Measurements from ENCODE around the gene PRKCD. TPM values are rescaled to one million over a fixed set of nuclear protein-coding genes. Genes with fewer than 3 reads are reported as not detected.

PRKCD gene
- total and polyA plus RNA-seq, 2 donors (not counting 1 experiment from before 2014, with no cell fraction given), result 46.7 to 68.8 TPM

DNA sequence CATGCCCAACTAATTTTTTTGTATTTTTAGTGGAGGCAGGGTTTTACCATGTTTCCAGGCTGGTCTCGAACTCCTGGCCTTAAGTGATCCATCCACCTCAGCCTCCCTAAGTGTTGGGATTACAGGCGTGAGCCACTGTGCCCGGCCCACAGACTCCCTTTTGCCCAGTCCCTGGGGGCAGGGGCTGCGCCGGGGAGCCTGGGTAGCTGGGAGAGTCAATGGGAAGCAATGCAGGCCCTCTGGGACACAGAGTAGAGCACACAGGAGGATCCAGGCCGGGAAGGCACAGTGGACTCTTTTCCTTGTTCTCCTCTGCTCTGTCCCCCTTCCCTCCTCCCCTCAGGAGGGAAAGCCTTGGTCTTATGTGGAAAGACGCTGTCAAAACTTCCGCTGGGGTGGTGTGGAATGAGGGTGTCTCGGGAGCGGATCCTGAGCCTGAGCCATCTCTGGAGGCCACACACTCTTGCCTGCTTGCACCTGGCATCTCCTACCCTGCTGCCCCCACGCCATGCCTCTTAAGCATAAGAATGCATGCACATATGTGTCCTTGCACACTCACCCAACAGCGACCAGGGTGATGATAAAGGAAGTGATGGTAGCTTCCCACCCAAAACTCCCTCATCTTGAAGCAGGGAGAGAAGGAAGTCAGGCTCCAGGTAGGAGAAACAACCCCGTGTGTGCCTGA, 11.9 kb upstream of the PRKCD start:
- Mint-ChIP-seq H3K9me3 (ENCODE audit: insufficient read depth) (no peaks in the 10 kb centered on the region), H3K27me3 (peaks cover 10% of the 10 kb centered on the region), H3K4me1 (no peaks in the 10 kb centered on the region), H3K27ac (no peak overlapping the region), H3K4me3 (no peak overlapping the region)
- CTCF ChIA-PET, result no interaction called here
- intact Hi-C loops (cut with micrococcal nuclease), result no loop called here
- Histone ChIP-seq H2AFZ (ENCODE audit: insufficient read depth, low read depth, low read length, poor library complexity, severe bottlenecking) (no peak overlapping the region), H3K36me3 (replicated peaks in 1 of 2; ENCODE audit: control extremely low read depth in 1 of 2, control insufficient read depth in 1 of 2, extremely low read depth in 1 of 2, insufficient read depth in 2 of 2, low read length in 1 of 2) (no peaks in the 10 kb centered on the region), H3K27me3 (replicated peaks in 1 of 4; ENCODE audit: control extremely low read depth in 1 of 4, control insufficient read depth in 3 of 4, insufficient read depth in 4 of 4, low read length in 3 of 4) (peaks cover 0 to 4% (median 0%) of the 10 kb centered on the region in 4 experiments), H4K20me1 (ENCODE audit: control insufficient read depth, insufficient read depth, low read length, poor library complexity, severe bottlenecking) (no peaks in the 10 kb centered on the region), H3K4me1 (ENCODE audit: control insufficient read depth in 2 of 2, insufficient read depth in 2 of 2, low read length in 2 of 2) (no peaks in the 10 kb centered on the region), H3K4me3 (ENCODE audit: control extremely low read depth in 1 of 5, extremely low read depth in 1 of 5, insufficient read depth in 1 of 5, low read depth in 2 of 5, low read length in 4 of 5) (no peak overlapping the region), H3K9ac (ENCODE audit: low read length) (no peak overlapping the region), H3K27ac (ENCODE audit: low read length in 2 of 2) (no peak overlapping the region), H3K9me3 (ENCODE audit: control extremely low read depth in 1 of 3, control insufficient read depth in 2 of 3, insufficient read depth in 1 of 3, low read length in 2 of 3) (no peaks in the 10 kb centered on the region), H3K4me2 (replicated peaks; ENCODE audit: low read depth, low read length, poor library complexity, severe bottlenecking) (no peak overlapping the region), H3K79me2 (ENCODE audit: control insufficient read depth, insufficient read depth, low read length) (no peaks in the 10 kb centered on the region)
- 100% methylated on average over 6 of the region's 13 CpGs for WGBS (ENCODE audit: insufficient coverage)
- POLR2A ChIA-PET, result no interaction called here
- TF ChIP-seq CTCF (IDR thresholded peaks at IDR 0.05), result no peak
- no peak for TF ChIP-seq EZH2 (IDR thresholded peaks at IDR 0.05; ENCODE audit: borderline replicate concordance, insufficient read depth, low read depth, low read length, poor library complexity, severe bottlenecking)
- DNase-seq, result no peak
- no peak for ATAC-seq (ENCODE audit: low read depth)

DNA sequence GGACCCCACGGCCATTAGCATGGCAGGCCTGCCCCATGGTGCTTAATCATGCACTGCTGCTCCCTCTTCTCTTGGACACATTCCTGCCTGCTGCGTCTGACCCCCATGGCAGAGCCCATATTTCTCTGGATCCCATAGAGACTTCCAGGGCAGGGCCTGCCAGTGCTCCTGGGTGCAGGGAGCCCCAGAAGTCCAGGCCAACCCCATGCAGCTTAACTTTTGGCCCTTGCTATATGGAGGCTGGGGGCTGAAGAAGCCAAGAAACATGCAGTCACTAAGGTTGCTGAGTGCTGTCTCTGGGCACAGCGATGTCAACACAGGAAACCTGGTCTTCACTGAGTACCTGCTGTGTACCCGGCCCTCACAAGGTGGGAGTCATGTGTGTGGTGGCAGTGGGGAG, 11.3 kb upstream of the PRKCD start:
- Histone ChIP-seq H3K4me2 (replicated peaks; ENCODE audit: low read depth, low read length, poor library complexity, severe bottlenecking) (no peak overlapping the region), H3K9ac (ENCODE audit: low read length) (no peak overlapping the region), H3K27ac (ENCODE audit: low read length in 2 of 2) (no peak overlapping the region), H3K4me3 (ENCODE audit: control extremely low read depth in 1 of 5, extremely low read depth in 1 of 5, insufficient read depth in 1 of 5, low read depth in 2 of 5, low read length in 4 of 5) (no peak overlapping the region), H3K9me3 (ENCODE audit: control extremely low read depth in 1 of 3, control insufficient read depth in 2 of 3, insufficient read depth in 1 of 3, low read length in 2 of 3) (no peaks in the 10 kb centered on the region), H3K36me3 (replicated peaks in 1 of 2; ENCODE audit: control extremely low read depth in 1 of 2, control insufficient read depth in 1 of 2, extremely low read depth in 1 of 2, insufficient read depth in 2 of 2, low read length in 1 of 2) (no peaks in the 10 kb centered on the region), H3K79me2 (ENCODE audit: control insufficient read depth, insufficient read depth, low read length) (no peaks in the 10 kb centered on the region), H2AFZ (ENCODE audit: insufficient read depth, low read depth, low read length, poor library complexity, severe bottlenecking) (no peak overlapping the region), H4K20me1 (ENCODE audit: control insufficient read depth, insufficient read depth, low read length, poor library complexity, severe bottlenecking) (no peaks in the 10 kb centered on the region), H3K4me1 (ENCODE audit: control insufficient read depth in 2 of 2, insufficient read depth in 2 of 2, low read length in 2 of 2) (no peaks in the 10 kb centered on the region), H3K27me3 (replicated peaks in 1 of 4; ENCODE audit: control extremely low read depth in 1 of 4, control insufficient read depth in 3 of 4, insufficient read depth in 4 of 4, low read length in 3 of 4) (peaks cover 0 to 8% (median 0%) of the 10 kb centered on the region in 4 experiments)
- ChIA-PET CTCF (interaction anchor here (1.6 kb wide), 1 partner anchor 46 kb away, joined by 4 read pairs; no protein-coding TSS in a partner anchor), POLR2A (no interaction called here)
- H3K4me1 Mint-ChIP-seq, result no peaks in the 10 kb centered on the region
- 92% methylated on average over 4 of the region's 4 CpGs for WGBS (ENCODE audit: insufficient coverage)
- no peak for DNase-seq
- H3K27me3 Mint-ChIP-seq, result peaks cover 10% of the 10 kb centered on the region
- no peak overlapping the region for H3K27ac Mint-ChIP-seq
- no peak overlapping the region for H3K4me3 Mint-ChIP-seq
- intact Hi-C loops (cut with micrococcal nuclease), result no loop called here
- TF ChIP-seq EZH2 (IDR thresholded peaks at IDR 0.05; ENCODE audit: borderline replicate concordance, insufficient read depth, low read depth, low read length, poor library complexity, severe bottlenecking) (no peak), CTCF (IDR thresholded peaks at IDR 0.05) (no peak)
- no peaks in the 10 kb centered on the region for H3K9me3 Mint-ChIP-seq (ENCODE audit: insufficient read depth)
- no peak for ATAC-seq (ENCODE audit: low read depth)
